HepG2 (cell line): Measurements from ENCODE around the gene MRRF. TPM values are rescaled to one million over a fixed set of nuclear protein-coding genes. Genes with fewer than 3 reads are reported as not detected.

Experiments used
- ATAC-seq: fragments of 200-7000 bp; cut with Tn5 transposase; 3 replicates; pipeline ENCODE4 v1.9.1; 2020; ENCODE audit warnings: mild to moderate bottlenecking, moderate library complexity
- BruUV-seq: library from RNA; stranded (reverse); fragments of 400-500 nt; replicated peaks from 2 replicates; lab custom pipeline; 2021; lab: Mats Ljungman, UMichigan
- CTCF ChIA-PET: fragments of 300-600 bp; formaldehyde crosslinking; extraction: SDS; loops from one replicate; lab custom pipeline; 2021; ENCODE audit warnings: low total read pairs, inconsistent platforms, low intra/inter-chr PET ratio; lab: Yijun Ruan, JAX
- POLR2A ChIA-PET: fragments of 350-600 bp; sonication (Branson Sonifier 250); formaldehyde crosslinking; loops from one replicate; lab custom pipeline; 2020; ENCODE audit warnings: antibody characterized with exemption, inconsistent platforms; lab: Yijun Ruan, JAX
- DNase-seq: peaks from one replicate; pipeline ENCODE4 v3.0.0-alpha.2; 2015; ENCODE audit warnings: low spot score
- FAIRE-seq: peaks from 3 replicates; lab custom pipeline; 2011; peaks lifted over from hg19 to GRCh38; lab: Jason Lieb, UNC
- H2AFZ ChIP-seq: one replicate; pipeline ENCODE4 v1.6.1; 2011; ENCODE audit warnings: low read length, inconsistent platforms
- H3K27ac ChIP-seq: fragments of 300-600 bp; 3 replicates; pipeline ENCODE4 v1.8.0; 2011; ENCODE audit warnings: mixed run types, mild to moderate bottlenecking, mixed read lengths, low read length, inconsistent platforms; ENCODE audit not compliant: insufficient read depth; ENCODE audit errors: extremely low read length
- H3K27me3 ChIP-seq, 2 experiments: fragments of 200-600 bp in 1 of 2; 2 replicates in 1 of 2; 3 replicates in 1 of 2; pipeline versions ENCODE4 v1.6.0 to v1.8.0; 2011; ENCODE audit warnings: low read length in 2 of 2, mild to moderate bottlenecking in 2 of 2, moderate library complexity in 2 of 2, inconsistent platforms in 1 of 2; ENCODE audit not compliant: insufficient read depth in 2 of 2, control insufficient read depth in 1 of 2
- H3K36me3 ChIP-seq, 2 experiments: fragments of 200-600 bp in 1 of 2; replicated peaks in 1 of 2; 2 replicates in 1 of 2; 3 replicates in 1 of 2; pipeline versions ENCODE4 v1.5.1 to v1.8.0; 2011; ENCODE audit warnings: low read length in 2 of 2, inconsistent platforms in 1 of 2; ENCODE audit not compliant: insufficient read depth in 2 of 2, control insufficient read depth in 1 of 2
- H3K4me1 ChIP-seq: 2 replicates; pipeline ENCODE4 v1.5.1; 2012; ENCODE audit warnings: low read length, inconsistent platforms; ENCODE audit not compliant: insufficient read depth
- H3K4me2 ChIP-seq: 2 replicates; pipeline ENCODE4 v1.6.0; 2011; ENCODE audit warnings: low read depth, low read length, inconsistent platforms
- H3K4me3 ChIP-seq, 3 experiments: fragments of 200-600 bp in 1 of 3; sonication (generic), shearing (Covaris generic) in 1 of 3; replicated peaks in 1 of 3; 2 replicates each; pipeline ENCODE4 v1.5.1; 2011 to 2016; ENCODE audit warnings: low read length in 3 of 3, inconsistent platforms in 2 of 3, low read depth in 2 of 3, mild to moderate bottlenecking in 2 of 3, control low read depth in 1 of 3, mixed read lengths in 1 of 3; ENCODE audit not compliant: insufficient read depth in 1 of 3
- H3K79me2 ChIP-seq: one replicate; pipeline ENCODE4 v1.6.1; 2011; ENCODE audit warnings: low read length, inconsistent platforms; ENCODE audit not compliant: insufficient read depth
- H3K9ac ChIP-seq: 2 replicates; pipeline ENCODE4 v1.6.0; 2011; ENCODE audit warnings: mild to moderate bottlenecking, low read depth, low read length, inconsistent platforms; ENCODE audit not compliant: insufficient read depth
- H3K9me3 ChIP-seq: 2 replicates; pipeline ENCODE4 v1.5.1; 2012; ENCODE audit warnings: mild to moderate bottlenecking, low read length
- H4K20me1 ChIP-seq: 2 replicates; pipeline ENCODE4 v1.6.0; 2011; ENCODE audit warnings: inconsistent platforms, mild to moderate bottlenecking, low read length, moderate library complexity; ENCODE audit not compliant: insufficient read depth
- CBX1 ChIP-seq: IDR thresholded peaks from one replicate; pipeline ENCODE4 v1.6.1; 2016; ENCODE audit warnings: antibody characterized with exemption, low read depth
- CCDC6 ChIP-seq: sonication (generic); formaldehyde crosslinking; IDR thresholded peaks from 2 replicates; pipeline ENCODE4 v1.8.1; 2022; ENCODE audit warnings: mild to moderate bottlenecking, missing genetic modification reagents, moderate library complexity
- FOXC1 ChIP-seq: sonication (generic); formaldehyde crosslinking; IDR thresholded peaks from 2 replicates; pipeline ENCODE4 v1.8.0; 2022; ENCODE audit warnings: mild to moderate bottlenecking, missing genetic modification reagents, borderline replicate concordance
- PAX8 ChIP-seq: sonication (generic); formaldehyde crosslinking; IDR thresholded peaks from 2 replicates; pipeline ENCODE4 v1.8.0; 2022; ENCODE audit warnings: mild to moderate bottlenecking, missing genetic modification reagents, borderline replicate concordance
- RBAK ChIP-seq: sonication (generic); formaldehyde crosslinking; IDR thresholded peaks from 2 replicates; pipeline ENCODE4 v1.5.1; 2020; ENCODE audit warnings: mild to moderate bottlenecking, missing genetic modification reagents
- REPIN1 ChIP-seq: sonication (generic); formaldehyde crosslinking; IDR thresholded peaks from 2 replicates; pipeline ENCODE4 v1.8.0; 2022; ENCODE audit warnings: missing genetic modification reagents, low read depth, mild to moderate bottlenecking, borderline replicate concordance
- RNF2 ChIP-seq: fragments of 450-650 bp; conservative IDR thresholded peaks from 2 replicates; pipeline ENCODE4 v1.6.1; 2016; ENCODE audit warnings: low read depth
- SCMH1 ChIP-seq: sonication (generic); formaldehyde crosslinking; IDR thresholded peaks from 2 replicates; pipeline ENCODE4 v1.9.0; 2021; ENCODE audit warnings: missing genetic modification reagents, mild to moderate bottlenecking, borderline replicate concordance
- ZC3H13 ChIP-seq: sonication (generic); formaldehyde crosslinking; IDR thresholded peaks from 2 replicates; pipeline ENCODE4 v1.8.1; 2023; ENCODE audit warnings: mild to moderate bottlenecking, missing genetic modification reagents, moderate library complexity
- ZNF850 ChIP-seq: sonication (generic); formaldehyde crosslinking; conservative IDR thresholded peaks from 2 replicates; pipeline ENCODE4 v1.9.0; 2021; ENCODE audit warnings: mild to moderate bottlenecking, missing genetic modification reagents
- WGBS: methylation state at CpG from one replicate; pipeline ENCODE4 v1.1.6; 2017; ENCODE audit warnings: low lambda C conversion rate; 5-methylcytosine and 5-hydroxymethylcytosine counted together
- in situ Hi-C: cut with HindIII; loops from 2 replicates; pipeline ENCODE4 v1.10.0; 2017; ENCODE audit warnings: low pct_unique_long_range_greater_than_20kb; ENCODE audit not compliant: extremely low pct_ligation_motif_present
- intact Hi-C: fragments of 100-400 bp; cut with micrococcal nuclease; formaldehyde crosslinking; loops from one replicate; pipeline ENCODE4 v1.10.0; 2022; ENCODE audit not compliant: unreplicated experiment
- polyA plus RNA-seq, 8 experiments: library from polyadenylated mRNA; depleted of rRNA in 3 of 8; stranded (reverse) in 7 of 8; unstranded in 1 of 8; fragments of >200 nt; fragmentation: Illumina TruSeq in 4 of 8; extraction: Trizol in 4 of 8; gene quantifications; 2 replicates each; pipeline versions ENCODE4 v1.2.1 to v1.2.3, GENCODE V29; 2011 to 2016; ENCODE audit warnings: low read depth in 4 of 8, missing spikeins in 1 of 8, mixed read lengths in 1 of 8; ENCODE audit not compliant: insufficient read depth in 1 of 8
- total RNA-seq, 5 experiments: library from RNA; depleted of rRNA; stranded (reverse); fragments of >200 nt; fragmentation: Illumina TruSeq; extraction: Trizol; gene quantifications; 2 replicates each; pipeline ENCODE4 v1.2.3, GENCODE V29; 2016; ENCODE audit warnings: low read depth in 1 of 5

The MRRF gene
- total and polyA plus RNA-seq, 2 of the 13 experiments (the other 11 are each of a cell fraction or from before 2014, with no cell fraction given), result 37.3 to 44.3 TPM

DNA sequence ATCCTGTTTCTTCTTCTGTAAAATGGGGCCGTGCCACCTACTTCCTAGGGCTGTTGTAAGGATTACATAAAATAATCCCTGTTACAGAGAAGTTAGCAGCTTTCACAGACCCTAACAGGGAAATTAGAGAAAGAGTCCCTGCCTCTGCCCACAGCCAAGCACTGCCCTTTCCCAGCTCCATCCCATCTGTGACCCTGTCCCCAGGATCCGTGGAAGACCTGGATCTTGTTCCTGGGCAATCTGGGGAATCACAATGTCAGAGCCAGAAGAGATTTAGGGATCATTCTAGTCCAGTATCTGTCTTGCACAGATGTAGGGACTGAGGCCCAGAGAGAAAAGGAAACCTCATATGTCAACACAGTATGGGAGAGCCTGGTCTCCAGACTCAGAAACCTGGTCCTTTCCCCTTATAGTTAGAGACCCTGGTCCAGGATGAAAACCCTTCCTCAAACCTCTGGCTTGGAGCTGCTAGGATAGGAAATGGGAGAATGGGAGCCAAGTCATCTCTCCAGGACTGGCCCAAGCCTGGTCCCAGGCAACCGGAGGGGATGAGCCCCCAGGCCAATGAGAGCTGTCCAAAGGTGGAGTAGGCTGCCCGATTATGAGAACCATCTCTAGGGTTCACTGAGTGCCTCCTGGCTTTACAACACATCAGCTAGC lies 48.4 kb upstream of the MRRF start (continued):
- TF ChIP-seq ZC3H13, result no peak
- TF ChIP-seq PAX8 (CRISPR knock-in tag), result no peak
- TF ChIP-seq CCDC6 (CRISPR knock-in tag), result no peak
- no peak for TF ChIP-seq FOXC1 (CRISPR knock-in tag)
- TF ChIP-seq SCMH1 (CRISPR knock-in tag), result no peak

GRCh38 chr9:122216798-122217418 lies 47.8 kb upstream of the MRRF start:
- Histone ChIP-seq H3K4me3 (no peak overlapping the region), H4K20me1 (no peaks in the 10 kb centered on the region), H3K27ac (no peak overlapping the region), H2AFZ (no peak overlapping the region), H3K9ac (no peak overlapping the region), H3K27me3 (peaks cover 6 to 65% of the 10 kb centered on the region in 2 experiments; a peak in 4 of 5 replicates), H3K36me3 (no peaks in the 10 kb centered on the region), H3K4me1 (peaks cover 69% of the 10 kb centered on the region), H3K4me2 (no peak overlapping the region), H3K9me3 (no peaks in the 10 kb centered on the region), H3K79me2 (no peaks in the 10 kb centered on the region)
- in situ Hi-C loops (no loop called here), intact Hi-C loops (no loop called here)
- ChIA-PET POLR2A (no interaction called here), CTCF (no interaction called here)
- FAIRE-seq (no peak), ATAC-seq (no peak), DNase-seq (no peak)
- TF ChIP-seq REPIN1 (CRISPR knock-in tag), result no peak
- no peak for TF ChIP-seq CBX1
- no peak for TF ChIP-seq ZNF850 (CRISPR knock-in tag)
- TF ChIP-seq RNF2, result no peak
- TF ChIP-seq RBAK (CRISPR knock-in tag), result no peak
- BruUV-seq, result no TSS peak
- 74% methylated on average over 18 of the region's 35 CpGs for WGBS
